Activated T-helper 17 cell treated with anti-CD3 and anti-CD28 coated beads, Interleukin-2, amount 50 U/mL, for 72 hours (primary cell): ENCODE data around the gene HNRNPA3. TPM values are rescaled to one million over a fixed set of nuclear protein-coding genes. Genes with fewer than 3 reads are reported as not detected.
"Not testable (repeated sequence)": the region's sequence is repeated elsewhere in the genome, so short reads cannot be mapped to it uniquely, and the experiment has no call there.

Experiments
- ATAC-seq: fragments of 150-1000 bp; cut with Tn5 transposase; replicated peaks from 2 replicates; pipeline ENCODE4 v1.10.0; 2021; ENCODE audit warnings: mild to moderate bottlenecking, moderate library complexity
- H3K27ac Mint-ChIP-seq: one replicate; pipeline ENCODE4 v1.8.0; 2022; ENCODE audit warnings: mixed read lengths
- H3K27me3 Mint-ChIP-seq: one replicate; pipeline ENCODE4 v1.8.0; 2022; ENCODE audit warnings: mixed read lengths
- H3K36me3 Mint-ChIP-seq: one replicate; pipeline ENCODE4 v1.8.0; 2022; ENCODE audit warnings: low read depth, mild to moderate bottlenecking, mixed read lengths
- H3K4me1 Mint-ChIP-seq: one replicate; pipeline ENCODE4 v1.8.0; 2022; ENCODE audit warnings: mixed read lengths
- H3K4me3 Mint-ChIP-seq: one replicate; pipeline ENCODE4 v1.8.0; 2022; ENCODE audit warnings: mild to moderate bottlenecking, mixed read lengths
- H3K9me3 Mint-ChIP-seq: one replicate; pipeline ENCODE4 v1.8.0; 2022; ENCODE audit warnings: mixed read lengths
- total RNA-seq, 2 donors: library from RNA; stranded (reverse); gene quantifications; one replicate each; pipeline ENCODE4 v1.2.3, GENCODE V29; 2022

The HNRNPA3 gene
- total RNA-seq, 2 donors from 2014 or later, result 120 to 260 TPM

- Mint-ChIP-seq H3K9me3 (no peaks in the 10 kb centered on the region), H3K27me3 (no peaks in the 10 kb centered on the region), H3K4me1 (peaks cover 36% of the 10 kb centered on the region), H3K27ac (peak overlapping the region; percentile 66), H3K36me3 (peaks cover 82% of the 10 kb centered on the region), H3K4me3 (no peak overlapping the region)
- ATAC-seq, result no peak
Measured at GRCh38 chr2:177235855-177236437, 23.4 kb downstream of the HNRNPA3 start.

GRCh38 chr2:177237932-177238331 lies 25.3 kb downstream of the HNRNPA3 start:
- peaks cover 82% of the 10 kb centered on the region for H3K36me3 Mint-ChIP-seq
- no peaks in the 10 kb centered on the region for H3K27me3 Mint-ChIP-seq
- ATAC-seq, result no peak
- H3K27ac Mint-ChIP-seq, result no peak overlapping the region
- H3K4me3 Mint-ChIP-seq, result no peak overlapping the region
- H3K4me1 Mint-ChIP-seq, result peaks cover 51% of the 10 kb centered on the region
- H3K9me3 Mint-ChIP-seq, result no peaks in the 10 kb centered on the region

- Mint-ChIP-seq H3K27ac (peak overlapping the region; percentile 58), H3K4me3 (peak overlapping the region; percentile 15), H3K36me3 (peaks cover 78% of the 10 kb centered on the region), H3K27me3 (no peaks in the 10 kb centered on the region), H3K4me1 (peaks cover 55% of the 10 kb centered on the region), H3K9me3 (no peaks in the 10 kb centered on the region)
- no peak for ATAC-seq
Measured at GRCh38 chr2:177239053-177239452, 26.5 kb downstream of the HNRNPA3 start.

- Mint-ChIP-seq H3K27me3 (no peaks in the 10 kb centered on the region), H3K4me3 (peak overlapping the region; percentile 63), H3K36me3 (peaks cover 78% of the 10 kb centered on the region), H3K9me3 (no peaks in the 10 kb centered on the region), H3K27ac (peak overlapping the region; percentile 91), H3K4me1 (peaks cover 60% of the 10 kb centered on the region)
- peak; percentile 82 for ATAC-seq
Measured at GRCh38 chr2:177239932-177240630, 27.5 kb downstream of the HNRNPA3 start.

GRCh38 chr2:177241711-177242120 lies 29.1 kb downstream of the HNRNPA3 start:
- Mint-ChIP-seq H3K9me3 (no peaks in the 10 kb centered on the region), H3K4me3 (peak overlapping the region; percentile 63), H3K36me3 (peaks cover 70% of the 10 kb centered on the region), H3K4me1 (peaks cover 62% of the 10 kb centered on the region), H3K27me3 (no peaks in the 10 kb centered on the region), H3K27ac (peak overlapping the region; percentile 91)
- ATAC-seq, result peak; percentile 16

- ATAC-seq, result no peak
- peaks cover 65% of the 10 kb centered on the region for H3K36me3 Mint-ChIP-seq
- peaks cover 62% of the 10 kb centered on the region for H3K4me1 Mint-ChIP-seq
- H3K9me3 Mint-ChIP-seq, result no peaks in the 10 kb centered on the region
- H3K4me3 Mint-ChIP-seq, result peak overlapping the region; percentile 63
- H3K27ac Mint-ChIP-seq, result peak overlapping the region; percentile 91
- no peaks in the 10 kb centered on the region for H3K27me3 Mint-ChIP-seq
Measured at GRCh38 chr2:177242121-177242987, 29.8 kb downstream of the HNRNPA3 start.

- Mint-ChIP-seq H3K27me3 (no peaks in the 10 kb centered on the region), H3K36me3 (peaks cover 64% of the 10 kb centered on the region), H3K4me1 (peaks cover 58% of the 10 kb centered on the region), H3K4me3 (peak overlapping the region; percentile 63), H3K9me3 (no peaks in the 10 kb centered on the region), H3K27ac (peak overlapping the region; percentile 91)
- no peak for ATAC-seq
Measured at GRCh38 chr2:177243073-177243472, 30.5 kb downstream of the HNRNPA3 start.

- Mint-ChIP-seq H3K9me3 (no peaks in the 10 kb centered on the region), H3K4me3 (peak overlapping the region; percentile 63), H3K27me3 (no peaks in the 10 kb centered on the region), H3K27ac (peak overlapping the region; percentile 91), H3K4me1 (peaks cover 55% of the 10 kb centered on the region), H3K36me3 (peaks cover 62% of the 10 kb centered on the region)
- ATAC-seq, result no peak
Measured at GRCh38 chr2:177243476-177243875, 30.9 kb downstream of the HNRNPA3 start.

GRCh38 chr2:177244244-177244771 lies 31.7 kb downstream of the HNRNPA3 start:
- Mint-ChIP-seq H3K9me3 (no peaks in the 10 kb centered on the region), H3K4me3 (peak overlapping the region; percentile 63), H3K27me3 (no peaks in the 10 kb centered on the region), H3K4me1 (peaks cover 53% of the 10 kb centered on the region), H3K36me3 (peaks cover 59% of the 10 kb centered on the region), H3K27ac (peak overlapping the region; percentile 92)
- peak; percentile 72 for ATAC-seq

- H3K27me3 Mint-ChIP-seq, result no peaks in the 10 kb centered on the region
- H3K4me1 Mint-ChIP-seq, result peaks cover 50% of the 10 kb centered on the region
- peak overlapping the region; percentile 63 for H3K4me3 Mint-ChIP-seq
- ATAC-seq, result peak; percentile 53
- peak overlapping the region; percentile 92 for H3K27ac Mint-ChIP-seq
- no peaks in the 10 kb centered on the region for H3K9me3 Mint-ChIP-seq
- H3K36me3 Mint-ChIP-seq, result peaks cover 55% of the 10 kb centered on the region
Measured at GRCh38 chr2:177245010-177245422, 32.4 kb downstream of the HNRNPA3 start.

GRCh38 chr2:177246000-177246399 lies 33.4 kb downstream of the HNRNPA3 start:
- peak overlapping the region; percentile 63 for H3K4me3 Mint-ChIP-seq
- H3K27ac Mint-ChIP-seq, result peak overlapping the region; percentile 92
- peaks cover 46% of the 10 kb centered on the region for H3K4me1 Mint-ChIP-seq
- H3K27me3 Mint-ChIP-seq, result no peaks in the 10 kb centered on the region
- ATAC-seq, result no peak
- no peaks in the 10 kb centered on the region for H3K9me3 Mint-ChIP-seq
- H3K36me3 Mint-ChIP-seq, result peaks cover 53% of the 10 kb centered on the region

- not testable (repeated sequence) for H3K4me3 Mint-ChIP-seq, H3K27me3 Mint-ChIP-seq, H3K9me3 Mint-ChIP-seq, ATAC-seq
- peaks cover 53% of the 10 kb centered on the region for H3K36me3 Mint-ChIP-seq
- peak overlapping the region; percentile 92 for H3K27ac Mint-ChIP-seq
- peaks cover 46% of the 10 kb centered on the region for H3K4me1 Mint-ChIP-seq
Measured at GRCh38 chr2:177246523-177247030, 34.0 kb downstream of the HNRNPA3 start.

- peak overlapping the region; percentile 61 for H3K27ac Mint-ChIP-seq
- H3K4me3 Mint-ChIP-seq, result no peak overlapping the region
- H3K4me1 Mint-ChIP-seq, result peaks cover 42% of the 10 kb centered on the region
- ATAC-seq, result no peak
- peaks cover 53% of the 10 kb centered on the region for H3K36me3 Mint-ChIP-seq
- H3K27me3 Mint-ChIP-seq, result no peaks in the 10 kb centered on the region
- no peaks in the 10 kb centered on the region for H3K9me3 Mint-ChIP-seq
Measured at GRCh38 chr2:177247693-177248262, 35.2 kb downstream of the HNRNPA3 start.

GRCh38 chr2:177249038-177249437 lies 36.4 kb downstream of the HNRNPA3 start:
- H3K27ac Mint-ChIP-seq, result peak overlapping the region; percentile 33
- peaks cover 57% of the 10 kb centered on the region for H3K36me3 Mint-ChIP-seq
- peaks cover 45% of the 10 kb centered on the region for H3K4me1 Mint-ChIP-seq
- H3K4me3 Mint-ChIP-seq, result no peak overlapping the region
- ATAC-seq, result no peak
- H3K9me3 Mint-ChIP-seq, result no peaks in the 10 kb centered on the region
- no peaks in the 10 kb centered on the region for H3K27me3 Mint-ChIP-seq
